Femur (tissue), 1 donor: ENCODE data around the gene GABBR2.
"Not testable (repeated sequence)": the region's sequence is repeated elsewhere in the genome, so short reads cannot be mapped to it uniquely, and the experiment has no call there.

Experiments used
- DNase-seq: peaks from one replicate; pipeline ENCODE4 v3.0.0-alpha.2; 2017

The GABBR2 gene

DNA sequence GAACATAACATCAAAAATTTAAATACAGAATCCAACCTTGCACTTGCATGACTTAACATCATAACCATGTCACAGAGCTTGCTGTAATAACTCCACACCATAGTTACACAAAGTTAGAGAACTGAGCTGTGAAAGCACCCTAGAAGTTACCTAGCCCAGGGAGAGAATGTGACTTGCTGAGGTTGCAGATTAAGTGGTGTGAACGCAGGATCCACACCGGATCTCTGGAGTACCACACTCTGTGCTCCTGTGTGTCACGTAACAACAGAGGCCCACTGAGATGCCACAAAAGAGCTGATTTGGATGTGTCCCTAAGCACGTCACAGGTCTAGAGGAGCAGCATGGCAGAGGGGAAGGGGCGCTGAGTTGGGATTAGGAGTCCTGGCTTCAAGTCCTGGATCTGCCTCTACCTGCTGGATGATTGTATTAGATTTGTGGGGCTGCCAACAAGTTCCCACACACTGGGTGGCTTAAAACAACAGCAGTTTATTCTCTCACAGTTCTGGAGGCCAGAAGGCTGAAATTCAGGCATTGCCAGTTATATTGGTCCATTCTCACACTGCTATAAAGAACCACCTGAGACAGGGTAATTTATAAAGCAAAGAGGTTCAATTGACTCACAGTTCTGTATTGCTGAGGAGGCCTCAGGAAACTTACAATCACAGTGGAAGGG, 240.0 kb downstream of the GABBR2 start:
- no peak for DNase-seq

DNA sequence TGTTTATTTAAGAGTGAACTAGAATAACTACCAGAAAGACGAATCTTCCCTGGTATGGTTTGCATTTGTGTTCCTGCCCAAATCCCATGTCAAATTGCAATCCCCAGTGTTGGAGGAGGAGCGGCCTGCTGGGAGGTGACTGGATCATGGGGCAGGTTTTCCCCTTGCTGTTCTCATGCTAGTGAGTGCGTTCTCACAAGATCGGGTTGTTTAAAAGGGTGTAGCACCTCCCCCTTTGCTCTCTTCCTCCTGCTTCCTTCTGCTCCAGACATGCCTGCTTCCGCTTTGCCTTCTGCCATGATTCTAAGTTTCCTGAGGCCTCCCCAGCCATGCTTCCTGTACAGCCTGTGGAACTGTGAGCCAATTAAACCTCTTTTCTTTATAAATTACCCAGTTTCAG, 242.9 kb downstream of the GABBR2 start:
- DNase-seq = no peak

- DNase-seq = not testable (repeated sequence)
Observed at GRCh38 chr9:98464156-98464690, 244.5 kb downstream of the GABBR2 start.

DNA sequence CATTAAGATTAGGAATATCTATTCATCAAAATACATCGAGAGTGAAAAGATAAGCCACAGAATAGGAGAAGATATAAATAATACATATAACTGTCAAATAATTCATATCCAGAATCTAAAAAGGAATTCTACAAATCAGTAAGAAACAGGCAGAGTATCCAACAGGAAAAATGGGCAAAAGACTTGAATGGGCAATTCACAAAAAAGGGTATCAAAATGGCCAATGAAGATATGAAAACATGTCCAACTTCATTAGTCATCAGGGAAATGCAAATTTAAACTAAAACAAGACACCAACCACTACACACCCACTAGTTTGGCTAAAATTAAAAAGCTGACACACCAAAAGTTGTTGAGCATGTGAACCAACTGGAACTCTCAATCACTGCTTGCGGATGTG, 246.4 kb downstream of the GABBR2 start:
- DNase-seq = no peak

GRCh38 chr9:98460704-98461103, 248.0 kb downstream of the GABBR2 start:
- DNase-seq = no peak

- DNase-seq = no peak
Observed at GRCh38 chr9:98457726-98458370, 250.9 kb downstream of the GABBR2 start.

- DNase-seq = no peak
Observed at GRCh38 chr9:98456156-98456613, 252.6 kb downstream of the GABBR2 start.

DNA sequence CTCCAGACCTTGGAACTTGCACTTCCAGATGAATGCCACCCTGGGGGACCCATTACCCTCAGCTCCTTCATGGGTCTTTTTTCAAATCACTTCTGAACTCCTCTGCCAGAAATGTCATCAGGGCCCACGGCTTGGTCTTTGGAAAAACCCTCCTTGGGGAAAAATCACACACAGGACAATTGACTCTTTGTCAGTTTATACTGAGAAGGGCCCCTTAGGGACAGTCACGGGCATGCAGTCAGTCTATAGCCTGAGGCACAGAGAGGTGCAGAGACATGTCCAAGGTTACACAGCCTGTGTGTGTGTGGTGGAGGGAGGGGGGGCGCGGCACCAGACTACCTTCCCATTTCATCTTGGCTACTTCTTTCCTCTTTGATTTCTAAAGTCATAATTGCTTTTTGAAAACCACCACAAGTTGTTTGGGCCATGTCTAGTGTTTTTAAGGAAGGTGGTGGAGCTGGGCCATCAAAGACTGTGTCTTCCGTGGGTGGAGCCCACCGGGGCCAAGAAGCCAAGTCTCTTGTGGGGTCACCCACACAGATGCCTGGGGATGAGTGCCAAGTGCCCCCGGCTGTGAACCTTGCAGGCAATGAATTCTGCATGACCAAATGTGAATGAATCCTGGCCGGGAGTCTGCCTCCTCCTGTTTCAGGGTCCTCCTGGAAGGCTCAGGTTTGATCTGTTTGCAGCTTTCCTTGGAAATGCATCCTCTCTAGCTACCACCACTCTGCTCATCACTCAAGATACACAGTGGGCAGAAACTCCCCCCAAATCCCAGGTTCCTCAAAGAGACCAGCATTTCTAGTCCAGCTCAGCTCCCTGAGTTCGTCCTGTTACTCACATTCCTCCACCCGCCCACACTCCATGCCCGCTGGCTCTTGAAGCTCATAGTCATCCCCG, 253.2 kb downstream of the GABBR2 start:
- no peak for DNase-seq

DNA sequence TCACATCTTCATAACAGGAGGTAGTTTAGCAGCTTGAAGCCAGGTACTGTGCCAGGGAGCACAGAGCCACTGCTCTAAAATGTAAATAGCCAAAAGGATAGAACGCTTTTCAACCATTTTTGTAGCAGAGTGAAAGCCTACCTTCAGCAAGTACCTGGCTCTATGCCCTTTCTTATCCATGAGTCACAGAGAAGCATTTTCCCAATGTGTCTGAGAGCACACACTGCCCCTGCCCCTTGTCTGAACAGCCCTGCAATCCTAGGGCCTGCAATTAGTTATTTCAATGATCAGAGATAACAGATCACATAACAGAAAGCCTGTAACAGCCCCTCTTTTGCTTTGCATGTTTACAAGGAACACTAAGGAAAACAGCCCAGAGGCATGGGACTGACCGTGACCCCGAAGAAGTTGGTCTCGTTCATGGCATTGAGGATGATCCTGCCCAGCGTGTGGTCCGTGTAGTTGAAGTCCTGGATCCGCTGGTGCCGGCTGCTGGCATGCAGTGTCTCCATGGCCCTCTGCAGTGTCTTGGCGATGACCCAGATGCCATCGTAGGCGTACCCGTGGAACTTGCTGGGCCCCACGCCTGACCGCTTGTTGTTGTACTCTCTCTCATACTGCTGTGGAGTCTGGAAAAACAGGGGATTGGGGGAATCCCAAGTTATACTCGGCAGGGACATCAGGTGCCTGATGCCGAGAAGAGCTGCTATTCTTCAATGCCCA, 255.0 kb downstream of the GABBR2 start:
- DNase-seq = no peak

DNA sequence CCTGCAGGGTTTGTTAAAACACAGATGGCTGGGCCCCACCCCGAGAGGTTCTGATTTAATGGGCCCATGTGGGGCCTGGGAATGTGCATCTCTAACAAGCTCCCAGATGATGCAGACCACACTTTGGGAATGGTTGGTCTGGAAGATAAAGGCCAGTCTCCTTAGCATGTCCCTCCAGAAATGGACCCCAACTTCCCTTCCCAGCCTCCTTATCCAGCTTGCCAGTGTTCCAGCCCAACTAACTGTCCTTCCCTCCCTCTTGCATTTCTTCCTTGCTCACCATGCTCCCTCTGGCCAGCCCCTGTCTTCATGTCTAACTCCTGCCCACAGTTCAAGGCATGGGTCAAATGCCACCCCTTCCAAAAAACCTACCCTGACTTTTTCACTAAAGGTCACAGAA, 257.2 kb downstream of the GABBR2 start:
- no peak for DNase-seq

DNA sequence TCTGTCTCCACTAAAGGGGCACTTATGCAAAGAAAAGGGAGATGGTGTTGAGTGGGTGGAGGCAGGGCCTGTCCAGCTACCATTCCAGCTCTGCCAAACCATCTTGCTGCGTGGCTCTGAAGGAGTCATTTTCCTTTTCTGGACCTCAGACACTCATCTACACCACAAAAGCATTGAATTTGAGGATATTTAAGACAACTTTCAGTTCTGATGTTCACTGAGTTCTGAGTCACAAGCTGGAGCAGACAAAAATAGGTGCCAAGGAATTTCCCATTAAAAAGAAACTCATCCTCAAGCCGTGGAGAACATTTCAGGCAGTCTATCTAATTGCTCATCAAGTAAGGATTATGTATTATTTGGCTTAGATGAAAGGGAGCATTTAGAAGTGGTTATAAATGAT, 258.2 kb downstream of the GABBR2 start:
- DNase-seq = no peak

GRCh38 chr9:98449871-98450270, 258.9 kb downstream of the GABBR2 start:
- DNase-seq = no peak

DNA sequence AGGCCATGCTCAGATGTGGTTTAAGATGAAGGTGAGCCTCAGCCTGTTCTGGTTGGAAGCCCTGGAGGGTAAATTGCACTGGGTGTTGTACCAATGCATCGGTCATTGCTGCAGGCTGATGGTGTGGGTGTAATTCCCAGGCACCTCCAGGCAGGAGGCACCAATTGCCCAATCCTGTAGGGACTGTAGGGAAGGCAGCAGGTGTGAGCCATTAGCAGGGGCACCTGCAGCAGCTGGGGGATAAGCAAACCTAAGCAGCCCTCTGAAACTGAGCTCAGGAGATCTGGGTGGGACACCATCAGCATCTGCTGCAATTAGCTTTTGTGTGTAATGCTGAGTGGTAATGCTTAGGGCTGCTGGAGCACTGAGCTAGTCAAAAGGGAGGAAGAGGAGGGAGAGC, 263.2 kb downstream of the GABBR2 start:
- no peak for DNase-seq

DNA sequence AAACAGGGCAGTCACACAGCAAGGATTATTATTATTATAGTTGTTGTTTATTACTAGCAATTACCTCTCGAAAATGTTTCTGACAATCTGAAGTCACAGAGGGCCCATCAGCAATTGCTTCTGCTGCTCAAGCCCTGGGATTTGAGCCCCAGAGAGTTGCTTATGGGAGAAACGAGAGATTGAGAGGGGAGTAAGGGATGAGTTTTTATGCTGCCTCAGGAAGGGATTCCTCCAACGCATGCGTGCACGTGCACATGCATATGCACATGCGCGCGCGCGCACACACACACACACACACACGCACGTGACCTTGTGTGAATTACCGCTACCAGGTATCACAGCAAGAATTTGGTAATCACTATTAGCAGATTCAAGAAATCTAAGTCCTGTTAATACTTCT, 264.1 kb downstream of the GABBR2 start:
- no peak for DNase-seq

DNA sequence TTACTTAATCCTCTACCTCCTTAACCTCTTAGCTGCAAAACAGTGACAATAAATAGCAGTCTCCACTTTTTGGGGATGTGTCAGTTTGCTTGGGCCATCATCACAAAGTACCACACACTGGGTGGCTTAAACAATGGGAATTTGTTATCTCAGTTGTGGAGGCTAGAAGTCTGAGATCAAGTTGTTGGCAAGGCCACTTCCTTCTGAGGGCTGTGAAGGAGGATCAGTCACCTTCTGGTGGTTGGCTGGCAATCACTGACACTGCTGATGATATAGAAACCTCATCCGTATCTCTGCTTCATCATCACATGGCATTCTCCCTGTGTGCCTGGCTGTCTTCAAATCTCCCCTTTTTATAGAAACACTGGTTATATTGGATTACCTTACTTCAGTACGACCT, 266.2 kb downstream of the GABBR2 start:
- no peak for DNase-seq

DNA sequence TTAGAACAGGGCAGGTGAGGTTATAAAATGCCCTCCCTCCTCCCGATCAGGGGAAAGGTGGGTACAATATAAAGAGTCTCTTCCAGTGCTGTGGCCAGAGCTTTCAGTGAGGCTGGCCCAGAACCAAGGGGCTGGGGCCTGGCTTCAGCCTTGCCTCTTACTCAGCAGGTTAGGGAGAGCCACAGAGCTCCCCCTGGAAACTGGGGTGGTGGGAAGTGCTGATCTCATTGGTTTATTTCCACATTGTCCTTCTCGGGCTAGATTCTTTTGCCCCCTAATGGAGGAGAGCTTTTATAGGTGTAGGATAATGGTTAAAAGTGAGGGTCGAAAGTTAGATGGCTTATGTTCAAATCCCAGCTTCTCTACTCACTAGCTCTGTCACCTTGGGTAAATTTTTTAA, 266.6 kb downstream of the GABBR2 start:
- DNase-seq = no peak

- DNase-seq = no peak
Observed at GRCh38 chr9:98438666-98439065, 270.1 kb downstream of the GABBR2 start.

GRCh38 chr9:98437458-98438034, 271.2 kb downstream of the GABBR2 start:
- DNase-seq = no peak

GRCh38 chr9:98432960-98433359, 275.8 kb downstream of the GABBR2 start:
- no peak for DNase-seq

DNA sequence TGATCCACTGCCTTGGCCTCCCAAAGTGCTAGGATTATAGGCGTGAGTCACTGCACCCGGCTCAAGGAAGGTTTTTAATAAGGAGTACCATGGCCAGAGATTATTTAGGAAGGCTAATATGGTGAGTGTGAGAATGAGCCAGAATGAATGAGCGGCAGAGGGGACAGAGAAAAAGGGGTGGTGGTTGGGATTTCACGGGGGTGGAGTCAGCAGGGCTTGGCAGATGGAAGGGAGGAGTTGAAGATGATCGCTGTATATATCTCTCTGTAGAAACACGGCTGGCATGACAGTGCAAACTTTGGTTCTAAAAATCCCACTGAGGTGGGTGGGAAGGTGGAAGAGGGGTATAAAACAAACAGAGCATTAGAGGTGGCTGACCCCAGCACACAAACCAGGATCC, 276.6 kb downstream of the GABBR2 start:
- DNase-seq = no peak

GRCh38 chr9:98430535-98431292, 278.0 kb downstream of the GABBR2 start:
- no peak for DNase-seq

DNA sequence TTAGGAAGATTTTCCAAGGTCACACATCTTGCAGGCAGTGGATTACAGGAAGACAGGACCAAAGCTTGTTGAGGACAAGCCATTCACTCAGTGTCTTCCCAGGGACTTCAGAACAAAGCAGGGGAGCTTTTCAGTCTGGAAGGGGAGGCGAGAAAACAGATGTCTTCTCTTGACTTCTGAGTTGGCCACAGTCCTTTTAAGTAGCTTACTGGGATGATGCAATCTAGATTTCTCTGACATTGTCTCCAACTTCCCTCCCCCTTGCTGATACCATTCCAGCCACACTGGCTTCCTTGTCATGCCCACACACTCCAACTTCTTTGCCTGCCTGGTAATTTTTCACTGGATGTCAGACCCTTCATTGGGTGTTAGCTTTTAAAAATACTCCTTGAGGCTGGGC, 279.1 kb downstream of the GABBR2 start:
- no peak for DNase-seq
